ENCODE measurements around the gene ST6GALNAC3.

DNA sequence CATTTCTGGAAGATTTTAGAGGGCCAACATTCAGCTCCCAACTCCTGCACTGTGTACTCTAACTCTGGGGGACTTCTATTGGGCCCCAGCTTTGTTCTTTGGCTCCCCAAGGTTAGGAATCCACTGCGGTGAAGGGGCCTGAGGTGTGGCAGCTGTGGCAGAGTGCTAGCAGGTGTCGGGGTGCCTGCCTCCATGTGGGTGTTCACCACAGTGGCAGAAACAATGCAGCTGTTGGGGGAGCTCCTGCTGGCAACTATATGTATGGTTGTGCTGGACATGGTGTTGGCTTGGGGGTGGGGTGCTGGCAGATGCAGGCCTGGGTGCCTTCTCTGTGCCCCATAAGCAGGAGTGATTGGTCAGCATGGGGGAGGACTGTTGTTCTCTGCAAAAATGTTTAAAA, 95.5 kb downstream of the ST6GALNAC3 start:
- TF ChIP-seq YY1 (IDR thresholded peaks at IDR 0.05; ENCODE audit: extremely low read depth, insufficient replicate concordance, low read depth, low read length) (no peak), RAD21 (IDR thresholded peaks at IDR 0.05; ENCODE audit: low read depth) (no peak), SIN3A (IDR thresholded peaks at IDR 0.05; ENCODE audit: low read depth) (no peak), JUND (IDR thresholded peaks at IDR 0.05) (no peak), POLR2AphosphoS5 (IDR thresholded peaks at IDR 0.05; ENCODE audit: low read depth, low read length) (no peak), EZH2 (IDR thresholded peaks at IDR 0.05) (no peak), POLR2A (IDR thresholded peaks at IDR 0.05; ENCODE audit: borderline replicate concordance, extremely low read depth, insufficient read depth, insufficient read length) (no peak), SRF (IDR thresholded peaks at IDR 0.05; ENCODE audit: low read depth) (no peak), SP1 (IDR thresholded peaks at IDR 0.05; ENCODE audit: low read depth) (no peak)
- TF ChIP-seq, protein P1, sequence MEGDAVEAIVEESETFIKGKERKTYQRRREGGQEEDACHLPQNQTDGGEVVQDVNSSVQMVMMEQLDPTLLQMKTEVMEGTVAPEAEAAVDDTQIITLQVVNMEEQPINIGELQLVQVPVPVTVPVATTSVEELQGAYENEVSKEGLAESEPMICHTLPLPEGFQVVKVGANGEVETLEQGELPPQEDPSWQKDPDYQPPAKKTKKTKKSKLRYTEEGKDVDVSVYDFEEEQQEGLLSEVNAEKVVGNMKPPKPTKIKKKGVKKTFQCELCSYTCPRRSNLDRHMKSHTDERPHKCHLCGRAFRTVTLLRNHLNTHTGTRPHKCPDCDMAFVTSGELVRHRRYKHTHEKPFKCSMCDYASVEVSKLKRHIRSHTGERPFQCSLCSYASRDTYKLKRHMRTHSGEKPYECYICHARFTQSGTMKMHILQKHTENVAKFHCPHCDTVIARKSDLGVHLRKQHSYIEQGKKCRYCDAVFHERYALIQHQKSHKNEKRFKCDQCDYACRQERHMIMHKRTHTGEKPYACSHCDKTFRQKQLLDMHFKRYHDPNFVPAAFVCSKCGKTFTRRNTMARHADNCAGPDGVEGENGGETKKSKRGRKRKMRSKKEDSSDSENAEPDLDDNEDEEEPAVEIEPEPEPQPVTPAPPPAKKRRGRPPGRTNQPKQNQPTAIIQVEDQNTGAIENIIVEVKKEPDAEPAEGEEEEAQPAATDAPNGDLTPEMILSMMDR (IDR thresholded peaks at IDR 0.05 in 2 of 3, conservative IDR thresholded peaks at IDR 0.05 in 1 of 3; ENCODE audit: borderline replicate concordance in 1 of 3, insufficient read depth in 1 of 3, low read depth in 2 of 3, low read length in 2 of 3): no peak
- TF ChIP-seq, protein P2, sequence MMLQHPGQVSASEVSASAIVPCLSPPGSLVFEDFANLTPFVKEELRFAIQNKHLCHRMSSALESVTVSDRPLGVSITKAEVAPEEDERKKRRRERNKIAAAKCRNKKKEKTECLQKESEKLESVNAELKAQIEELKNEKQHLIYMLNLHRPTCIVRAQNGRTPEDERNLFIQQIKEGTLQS (IDR thresholded peaks at IDR 0.05): no peak
- TF ChIP-seq, protein P3, sequence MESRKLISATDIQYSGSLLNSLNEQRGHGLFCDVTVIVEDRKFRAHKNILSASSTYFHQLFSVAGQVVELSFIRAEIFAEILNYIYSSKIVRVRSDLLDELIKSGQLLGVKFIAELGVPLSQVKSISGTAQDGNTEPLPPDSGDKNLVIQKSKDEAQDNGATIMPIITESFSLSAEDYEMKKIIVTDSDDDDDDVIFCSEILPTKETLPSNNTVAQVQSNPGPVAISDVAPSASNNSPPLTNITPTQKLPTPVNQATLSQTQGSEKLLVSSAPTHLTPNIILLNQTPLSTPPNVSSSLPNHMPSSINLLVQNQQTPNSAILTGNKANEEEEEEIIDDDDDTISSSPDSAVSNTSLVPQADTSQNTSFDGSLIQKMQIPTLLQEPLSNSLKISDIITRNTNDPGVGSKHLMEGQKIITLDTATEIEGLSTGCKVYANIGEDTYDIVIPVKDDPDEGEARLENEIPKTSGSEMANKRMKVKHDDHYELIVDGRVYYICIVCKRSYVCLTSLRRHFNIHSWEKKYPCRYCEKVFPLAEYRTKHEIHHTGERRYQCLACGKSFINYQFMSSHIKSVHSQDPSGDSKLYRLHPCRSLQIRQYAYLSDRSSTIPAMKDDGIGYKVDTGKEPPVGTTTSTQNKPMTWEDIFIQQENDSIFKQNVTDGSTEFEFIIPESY (IDR thresholded peaks at IDR 0.05; ENCODE audit: extremely low read depth, insufficient replicate concordance, low read length): no peak

All from HCT116 (cell line).